GM12878 (cell line): Measurements from ENCODE around the gene MICB.

Experiments
- BACH1 ChIP-seq: fragments of 450-650 bp; IDR thresholded peaks from 2 replicates; pipeline ENCODE4 v1.6.1; 2017; ENCODE audit warnings: mild to moderate bottlenecking, borderline replicate concordance
- BCL11A ChIP-seq: IDR thresholded peaks from 2 replicates; pipeline ENCODE4 v1.6.1; 2011; ENCODE audit warnings: low read depth, low read length
- CHD1 ChIP-seq: IDR thresholded peaks from 2 replicates; pipeline ENCODE4 v1.6.1; 2012; ENCODE audit warnings: low read depth, low read length, improper control_type of control experiment
- EZH2 ChIP-seq: IDR thresholded peaks from 2 replicates; pipeline ENCODE4 v1.6.1; 2012; ENCODE audit warnings: low read depth, mild to moderate bottlenecking, control low read depth, inconsistent platforms, low read length, borderline replicate concordance; ENCODE audit not compliant: control insufficient read depth
- HDGF ChIP-seq: fragments of 450-650 bp; IDR thresholded peaks from 2 replicates; pipeline ENCODE4 v1.6.1; 2016; ENCODE audit warnings: antibody characterized with exemption
- POLR2A ChIP-seq: IDR thresholded peaks from 2 replicates; pipeline ENCODE4 v1.6.1; 2011; ENCODE audit warnings: low read depth, mild to moderate bottlenecking, low read length
- SUZ12 ChIP-seq: fragments of 200-600 bp; sonication (generic); IDR thresholded peaks from one replicate; pipeline ENCODE4 v1.6.1; 2018; ENCODE audit warnings: antibody characterized with exemption, mild to moderate bottlenecking; ENCODE audit not compliant: unreplicated experiment
- ZNF274 ChIP-seq: IDR thresholded peaks from one replicate; pipeline ENCODE4 v1.8.0; 2011; ENCODE audit not compliant: insufficient read length, insufficient read depth
- TF ChIP-seq, protein P1 (sequence below), 3 experiments: IDR thresholded peaks in 2 of 3; conservative IDR thresholded peaks in 1 of 3; 2 replicates each; pipeline ENCODE4 v1.5.1; 2011; ENCODE audit warnings: low read depth in 3 of 3, low read length in 3 of 3, mild to moderate bottlenecking in 3 of 3, control low read depth in 2 of 3, moderate library complexity in 2 of 3, inconsistent platforms in 1 of 3, mixed read lengths in 1 of 3; ENCODE audit not compliant: control insufficient read depth in 2 of 3, insufficient read depth in 1 of 3; ENCODE audit errors: extremely low read depth in 1 of 3
- TF ChIP-seq, protein P2 (sequence below): fragments of 450-650 bp; IDR thresholded peaks from 2 replicates; pipeline ENCODE4 v1.6.1; 2016; ENCODE audit warnings: mild to moderate bottlenecking, moderate library complexity, borderline replicate concordance
- TF ChIP-seq, protein P3 (sequence below): IDR thresholded peaks from 2 replicates; pipeline ENCODE4 v1.6.1; 2012; ENCODE audit warnings: low read length, inconsistent platforms

DNA sequence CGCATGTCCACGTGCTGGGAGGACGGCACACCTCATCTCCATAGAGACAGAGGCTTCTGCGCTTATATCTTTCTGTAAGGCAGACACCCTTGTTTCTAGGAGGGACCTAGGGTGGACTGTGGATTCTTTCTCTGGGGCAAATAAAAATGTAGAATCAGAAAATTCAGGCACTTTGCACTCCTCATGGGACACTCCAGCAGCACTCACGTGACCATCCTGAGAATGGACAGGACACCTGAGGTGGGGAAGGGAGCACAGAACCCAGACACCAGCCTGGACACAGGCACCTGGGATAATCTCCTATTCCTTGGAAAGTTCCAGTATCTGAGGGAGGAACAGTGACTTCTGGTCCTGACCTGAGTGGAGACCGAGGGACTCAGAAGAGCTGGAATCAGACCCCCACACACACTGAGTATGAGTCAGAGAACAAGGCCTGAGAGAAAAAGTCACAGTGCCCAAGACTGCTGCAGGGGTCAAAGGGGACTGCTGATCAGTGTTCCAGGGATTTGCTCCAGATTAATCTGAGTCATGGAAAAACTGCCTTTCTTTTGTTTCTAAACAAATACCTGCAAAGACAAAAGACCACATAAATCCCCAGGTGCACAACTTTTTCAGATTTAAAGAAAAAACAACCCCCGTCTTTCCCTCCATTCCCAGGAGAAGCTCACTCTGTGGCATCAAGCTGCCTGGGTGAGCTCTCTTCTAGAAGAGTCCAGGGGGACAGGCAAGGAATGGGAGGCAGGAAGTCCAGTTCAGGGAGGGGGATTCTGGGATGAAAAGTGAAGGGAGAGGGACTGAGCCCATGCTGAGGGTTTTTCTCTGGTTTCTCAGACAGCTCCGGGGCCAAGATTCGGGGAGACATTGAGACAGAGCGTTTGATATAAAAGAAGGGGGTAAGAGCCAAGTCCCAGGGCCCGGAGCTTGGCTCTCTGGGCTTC lies 35.6 kb upstream of the MICB start:
- TF ChIP-seq, protein P1, sequence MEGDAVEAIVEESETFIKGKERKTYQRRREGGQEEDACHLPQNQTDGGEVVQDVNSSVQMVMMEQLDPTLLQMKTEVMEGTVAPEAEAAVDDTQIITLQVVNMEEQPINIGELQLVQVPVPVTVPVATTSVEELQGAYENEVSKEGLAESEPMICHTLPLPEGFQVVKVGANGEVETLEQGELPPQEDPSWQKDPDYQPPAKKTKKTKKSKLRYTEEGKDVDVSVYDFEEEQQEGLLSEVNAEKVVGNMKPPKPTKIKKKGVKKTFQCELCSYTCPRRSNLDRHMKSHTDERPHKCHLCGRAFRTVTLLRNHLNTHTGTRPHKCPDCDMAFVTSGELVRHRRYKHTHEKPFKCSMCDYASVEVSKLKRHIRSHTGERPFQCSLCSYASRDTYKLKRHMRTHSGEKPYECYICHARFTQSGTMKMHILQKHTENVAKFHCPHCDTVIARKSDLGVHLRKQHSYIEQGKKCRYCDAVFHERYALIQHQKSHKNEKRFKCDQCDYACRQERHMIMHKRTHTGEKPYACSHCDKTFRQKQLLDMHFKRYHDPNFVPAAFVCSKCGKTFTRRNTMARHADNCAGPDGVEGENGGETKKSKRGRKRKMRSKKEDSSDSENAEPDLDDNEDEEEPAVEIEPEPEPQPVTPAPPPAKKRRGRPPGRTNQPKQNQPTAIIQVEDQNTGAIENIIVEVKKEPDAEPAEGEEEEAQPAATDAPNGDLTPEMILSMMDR (IDR thresholded peaks at IDR 0.05 in 2 of 3, conservative IDR thresholded peaks at IDR 0.05 in 1 of 3; ENCODE audit: control insufficient read depth in 2 of 3, extremely low read depth in 1 of 3, insufficient read depth in 1 of 3, low read depth in 3 of 3, low read length in 3 of 3) = no peak
- TF ChIP-seq CHD1 (no peak), HDGF (no peak), SUZ12 (no peak), BCL11A (no peak), POLR2A (no peak), EZH2 (no peak), BACH1 (no peak), ZNF274 (no peak)
- TF ChIP-seq, protein P2, sequence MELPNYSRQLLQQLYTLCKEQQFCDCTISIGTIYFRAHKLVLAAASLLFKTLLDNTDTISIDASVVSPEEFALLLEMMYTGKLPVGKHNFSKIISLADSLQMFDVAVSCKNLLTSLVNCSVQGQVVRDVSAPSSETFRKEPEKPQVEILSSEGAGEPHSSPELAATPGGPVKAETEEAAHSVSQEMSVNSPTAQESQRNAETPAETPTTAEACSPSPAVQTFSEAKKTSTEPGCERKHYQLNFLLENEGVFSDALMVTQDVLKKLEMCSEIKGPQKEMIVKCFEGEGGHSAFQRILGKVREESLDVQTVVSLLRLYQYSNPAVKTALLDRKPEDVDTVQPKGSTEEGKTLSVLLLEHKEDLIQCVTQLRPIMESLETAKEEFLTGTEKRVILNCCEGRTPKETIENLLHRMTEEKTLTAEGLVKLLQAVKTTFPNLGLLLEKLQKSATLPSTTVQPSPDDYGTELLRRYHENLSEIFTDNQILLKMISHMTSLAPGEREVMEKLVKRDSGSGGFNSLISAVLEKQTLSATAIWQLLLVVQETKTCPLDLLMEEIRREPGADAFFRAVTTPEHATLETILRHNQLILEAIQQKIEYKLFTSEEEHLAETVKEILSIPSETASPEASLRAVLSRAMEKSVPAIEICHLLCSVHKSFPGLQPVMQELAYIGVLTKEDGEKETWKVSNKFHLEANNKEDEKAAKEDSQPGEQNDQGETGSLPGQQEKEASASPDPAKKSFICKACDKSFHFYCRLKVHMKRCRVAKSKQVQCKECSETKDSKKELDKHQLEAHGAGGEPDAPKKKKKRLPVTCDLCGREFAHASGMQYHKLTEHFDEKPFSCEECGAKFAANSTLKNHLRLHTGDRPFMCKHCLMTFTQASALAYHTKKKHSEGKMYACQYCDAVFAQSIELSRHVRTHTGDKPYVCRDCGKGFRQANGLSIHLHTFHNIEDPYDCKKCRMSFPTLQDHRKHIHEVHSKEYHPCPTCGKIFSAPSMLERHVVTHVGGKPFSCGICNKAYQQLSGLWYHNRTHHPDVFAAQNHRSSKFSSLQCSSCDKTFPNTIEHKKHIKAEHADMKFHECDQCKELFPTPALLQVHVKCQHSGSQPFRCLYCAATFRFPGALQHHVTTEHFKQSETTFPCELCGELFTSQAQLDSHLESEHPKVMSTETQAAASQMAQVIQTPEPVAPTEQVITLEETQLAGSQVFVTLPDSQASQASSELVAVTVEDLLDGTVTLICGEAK = no peak
- TF ChIP-seq, protein P3, sequence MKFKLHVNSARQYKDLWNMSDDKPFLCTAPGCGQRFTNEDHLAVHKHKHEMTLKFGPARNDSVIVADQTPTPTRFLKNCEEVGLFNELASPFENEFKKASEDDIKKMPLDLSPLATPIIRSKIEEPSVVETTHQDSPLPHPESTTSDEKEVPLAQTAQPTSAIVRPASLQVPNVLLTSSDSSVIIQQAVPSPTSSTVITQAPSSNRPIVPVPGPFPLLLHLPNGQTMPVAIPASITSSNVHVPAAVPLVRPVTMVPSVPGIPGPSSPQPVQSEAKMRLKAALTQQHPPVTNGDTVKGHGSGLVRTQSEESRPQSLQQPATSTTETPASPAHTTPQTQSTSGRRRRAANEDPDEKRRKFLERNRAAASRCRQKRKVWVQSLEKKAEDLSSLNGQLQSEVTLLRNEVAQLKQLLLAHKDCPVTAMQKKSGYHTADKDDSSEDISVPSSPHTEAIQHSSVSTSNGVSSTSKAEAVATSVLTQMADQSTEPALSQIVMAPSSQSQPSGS = no peak
